Activated CD4-positive, CD25-positive, alpha-beta regulatory T cell treated with anti-CD3 and anti-CD28 coated beads, Interleukin-2, amount 50 U/mL, for 16 hours (primary cell): ENCODE measurements around the gene SLC25A53.
"Not testable (repeated sequence)": the region's sequence is repeated elsewhere in the genome, so short reads cannot be mapped to it uniquely, and the experiment has no call there.

ENCODE experiments used
- DNase-seq: peaks from one replicate; pipeline ENCODE4 v3.0.0-alpha.2; 2020; ENCODE audit warnings: low read depth, low spot score

SLC25A53 gene

DNA sequence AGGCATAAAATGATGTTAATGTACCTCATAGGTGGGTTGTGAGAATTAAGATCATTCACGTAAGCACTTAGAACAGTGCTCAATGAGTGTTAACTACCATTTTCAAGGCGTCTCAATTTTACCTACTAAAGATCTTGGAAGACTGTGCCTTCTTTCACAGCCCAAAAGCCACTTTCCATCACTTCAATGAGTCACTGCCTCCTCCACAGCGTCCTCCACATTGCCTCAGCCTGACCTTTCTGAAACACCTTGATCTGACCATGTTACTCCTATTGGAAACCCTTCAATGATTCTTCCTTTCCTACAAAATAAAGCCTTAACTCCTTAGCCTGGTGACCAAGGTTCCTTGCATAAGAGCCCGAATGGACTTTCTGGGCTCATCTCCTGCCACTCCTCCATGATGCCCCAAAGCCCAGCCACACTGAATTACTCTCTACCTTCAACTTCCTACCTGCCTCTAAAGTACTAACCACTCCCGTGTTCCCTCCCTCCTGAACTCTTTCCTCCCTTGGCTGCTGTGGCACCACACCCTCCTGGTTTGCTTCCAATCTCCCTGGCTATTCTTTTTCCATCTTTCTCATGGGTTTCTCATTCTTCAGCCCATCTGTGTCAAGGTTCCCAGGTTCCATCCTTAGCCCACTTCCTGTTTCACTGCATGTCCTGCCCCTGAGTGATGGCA is 22.1 kb downstream of the SLC25A53 start:
- no peak for DNase-seq

DNA sequence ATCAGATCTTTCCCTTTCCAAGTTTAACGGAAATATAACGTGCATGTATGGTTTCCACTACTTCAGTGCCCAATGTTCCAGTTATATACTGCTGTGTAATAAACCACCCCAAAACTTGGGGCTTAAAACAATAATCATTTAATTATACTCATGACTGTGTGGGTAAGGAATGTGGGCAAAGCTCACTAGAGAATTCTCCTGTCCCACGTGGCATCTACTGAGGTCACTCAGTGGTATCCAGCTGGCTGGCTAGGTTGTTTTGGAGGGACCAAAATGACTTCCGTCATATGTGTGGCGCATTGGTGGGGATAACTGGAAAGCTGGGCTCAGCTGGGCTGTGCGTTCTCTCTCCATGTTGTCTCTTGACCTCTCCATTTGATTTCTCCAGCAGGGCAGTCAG is 26.0 kb downstream of the SLC25A53 start:
- DNase-seq: no peak

DNA sequence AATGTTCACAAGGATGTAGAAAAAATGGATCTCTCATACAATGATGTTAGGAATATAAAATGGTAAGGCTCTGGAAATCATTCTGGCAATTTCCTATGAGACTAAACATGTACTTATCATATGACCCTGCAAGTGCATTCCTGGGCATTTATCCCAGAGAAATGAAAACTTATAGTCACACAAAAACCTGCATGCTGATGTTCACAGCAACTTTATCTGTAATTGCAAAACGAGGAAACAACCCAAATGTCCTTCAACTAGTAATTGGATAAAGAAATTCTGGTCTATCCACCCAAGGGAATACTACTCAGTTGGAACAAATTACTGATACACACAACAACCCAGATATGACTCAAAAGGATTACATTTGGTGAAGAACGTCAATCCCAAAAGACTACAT is 30.0 kb downstream of the SLC25A53 start:
- DNase-seq: no peak

DNA sequence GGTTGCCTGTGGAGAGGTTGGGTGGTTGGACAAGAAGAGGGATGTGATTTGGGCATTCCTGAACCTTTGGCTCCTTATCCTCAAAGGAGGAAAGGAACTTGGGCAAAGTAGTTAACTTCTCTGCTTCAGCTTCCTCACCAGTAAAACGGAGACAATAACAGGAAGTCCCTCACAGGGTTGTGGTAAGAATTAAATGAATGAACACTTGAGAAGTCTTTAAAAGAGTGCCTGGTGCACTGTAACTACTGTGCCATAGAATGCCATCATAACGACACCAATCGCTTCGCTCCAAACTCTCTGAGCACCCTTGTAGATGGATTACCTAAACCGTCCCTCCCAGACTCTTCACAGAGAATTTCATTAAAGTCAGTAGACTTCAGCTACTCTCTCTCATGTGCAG is 34.0 kb downstream of the SLC25A53 start:
- no peak for DNase-seq

DNA sequence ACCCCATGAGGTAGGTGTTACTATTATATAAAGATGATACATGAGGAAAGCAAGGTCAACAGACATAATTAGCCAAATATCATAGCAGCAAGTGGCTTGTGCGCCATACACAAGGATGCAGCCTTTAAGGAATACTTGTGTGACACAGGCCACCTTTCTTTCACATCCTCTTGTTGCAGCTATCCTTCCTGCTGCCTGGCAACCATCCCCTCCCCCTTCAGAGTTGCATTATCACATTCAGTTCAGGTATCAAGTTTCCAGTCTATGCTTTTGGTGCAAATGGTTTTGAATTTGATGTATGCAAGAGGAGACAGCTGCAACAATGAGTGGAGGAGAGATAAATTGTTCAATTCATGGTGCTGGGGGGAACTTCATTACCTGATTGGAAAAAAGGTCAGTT is 38.0 kb downstream of the SLC25A53 start:
- DNase-seq: no peak

DNA sequence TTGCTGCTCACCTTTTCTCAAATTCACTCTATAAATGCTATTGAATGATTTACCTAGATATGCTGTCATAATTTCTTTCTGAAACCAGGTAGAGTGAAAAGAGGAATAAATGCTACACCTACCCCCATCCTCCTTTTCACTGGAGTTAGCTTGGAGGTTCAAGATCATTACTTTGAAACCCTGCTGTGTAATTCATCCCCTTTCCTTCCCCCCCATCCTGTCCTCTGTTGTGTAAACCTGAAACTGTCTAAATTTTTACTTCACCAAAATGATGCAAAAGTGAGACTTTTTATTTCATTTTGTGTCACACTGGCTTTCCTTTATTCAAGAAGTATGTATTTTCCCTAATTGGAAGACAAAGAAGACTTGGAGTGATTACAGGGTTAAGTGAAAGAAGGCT is 39.0 kb downstream of the SLC25A53 start:
- no peak for DNase-seq

DNA sequence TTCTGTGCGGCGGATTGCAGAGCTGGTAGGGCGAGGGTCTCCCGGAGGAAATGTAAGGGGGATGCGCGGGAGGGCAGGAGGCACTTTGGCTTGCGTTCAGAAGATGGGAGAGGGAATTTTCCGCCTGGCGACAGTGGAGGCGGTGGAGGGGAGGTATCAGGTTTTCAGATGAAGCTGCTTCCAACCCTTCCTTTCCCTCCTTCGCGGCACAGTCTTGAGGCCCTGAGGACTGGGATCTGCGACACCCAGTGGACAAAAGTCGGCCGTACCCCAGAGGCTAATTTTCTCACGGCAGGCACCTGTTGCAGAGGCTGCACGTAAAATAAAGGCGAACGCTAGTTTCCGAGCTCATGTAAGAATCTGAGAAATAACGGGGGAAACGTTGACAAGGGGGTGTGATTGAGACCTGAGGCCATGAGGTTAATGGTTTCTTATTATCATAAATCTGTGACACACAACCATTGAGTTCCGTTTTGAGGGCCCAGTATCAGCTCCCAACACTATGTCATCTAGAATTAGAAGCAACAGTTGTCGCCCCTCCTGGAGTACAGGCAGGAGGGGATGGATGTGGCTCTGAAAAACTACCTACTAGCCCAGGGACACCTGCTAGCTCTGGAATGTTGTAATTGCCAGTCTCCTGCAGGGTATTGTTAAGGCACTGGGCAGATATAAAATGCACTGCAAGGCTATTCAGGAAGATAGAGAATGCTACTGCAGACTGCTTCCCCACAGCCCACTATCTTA is 43.4 kb downstream of the SLC25A53 start:
- no peak for DNase-seq

DNA sequence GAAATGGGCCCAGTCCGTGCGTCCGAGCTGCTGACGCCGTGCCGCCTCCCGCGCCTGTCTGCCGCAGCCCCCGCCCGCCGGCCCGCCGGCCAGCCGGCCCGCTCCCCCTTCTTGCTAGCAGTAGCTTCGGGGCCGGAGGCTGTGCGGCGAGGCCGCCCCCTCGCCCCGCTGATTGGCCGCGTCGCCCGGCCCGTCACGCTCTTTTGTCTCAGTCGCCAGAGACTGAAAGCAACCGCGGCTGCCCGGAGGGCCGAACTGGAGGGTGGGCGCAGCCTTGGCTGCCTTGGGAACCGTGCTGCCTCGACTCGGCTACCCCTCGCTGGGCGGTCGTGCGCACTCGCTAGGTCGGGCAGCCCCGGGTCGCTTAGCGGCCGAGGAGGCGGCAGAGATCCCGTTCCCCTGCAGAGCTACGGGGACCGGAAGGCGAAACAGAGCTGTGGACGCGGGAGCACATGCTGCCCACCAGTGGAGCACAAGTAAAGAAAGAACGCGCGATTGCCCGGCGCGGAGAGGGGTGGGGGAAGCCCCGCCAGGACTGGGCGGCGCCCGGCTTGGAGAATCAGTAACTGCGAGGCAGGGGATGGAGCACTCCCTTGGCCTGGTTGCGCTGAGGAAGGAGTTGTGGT is 44.4 kb downstream of the SLC25A53 start, which contains the start of gene ZCCHC18:
Gene ZCCHC18 (plus strand): TSS at position 198 of the 626 bp plus-strand sequence. CDS start 1,589 bp downstream, outside the sequence.
- DNase-seq: no peak

DNA sequence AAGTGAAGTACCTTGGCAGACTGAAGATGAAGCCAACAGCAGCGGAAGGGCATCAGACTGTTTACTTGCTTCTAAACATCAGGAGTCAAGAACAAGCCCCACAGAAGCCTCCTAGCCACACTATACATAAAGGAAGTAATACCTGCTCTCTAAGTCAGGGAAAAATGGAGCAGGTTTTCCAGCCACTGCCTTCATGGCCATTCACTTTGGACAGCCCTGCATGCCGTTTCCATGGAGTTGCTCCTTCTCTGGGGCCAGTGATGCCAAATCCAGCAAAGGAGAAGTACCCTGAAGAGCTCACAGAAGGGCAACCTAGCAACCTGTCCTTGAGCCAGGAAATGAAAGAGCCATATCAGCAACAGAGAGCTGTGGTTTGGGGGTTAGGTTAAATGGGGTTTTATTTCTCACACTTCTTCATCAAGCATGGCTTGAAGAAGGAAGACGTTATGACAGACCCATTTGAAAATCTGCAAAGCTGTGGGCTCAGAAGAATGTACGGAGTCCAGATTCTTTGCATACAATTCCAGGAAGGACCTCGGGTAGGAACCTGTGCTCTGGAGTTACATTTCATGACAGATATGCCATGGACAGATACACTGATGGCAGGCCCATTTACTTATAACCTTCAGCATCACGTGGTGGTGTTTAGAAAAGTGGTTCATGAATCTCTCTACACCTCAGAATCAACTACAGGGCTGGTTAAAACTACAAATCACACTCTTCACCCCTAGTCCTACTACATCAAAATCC is 46.1 kb downstream of the SLC25A53 start:
- not testable (repeated sequence) for DNase-seq

DNA sequence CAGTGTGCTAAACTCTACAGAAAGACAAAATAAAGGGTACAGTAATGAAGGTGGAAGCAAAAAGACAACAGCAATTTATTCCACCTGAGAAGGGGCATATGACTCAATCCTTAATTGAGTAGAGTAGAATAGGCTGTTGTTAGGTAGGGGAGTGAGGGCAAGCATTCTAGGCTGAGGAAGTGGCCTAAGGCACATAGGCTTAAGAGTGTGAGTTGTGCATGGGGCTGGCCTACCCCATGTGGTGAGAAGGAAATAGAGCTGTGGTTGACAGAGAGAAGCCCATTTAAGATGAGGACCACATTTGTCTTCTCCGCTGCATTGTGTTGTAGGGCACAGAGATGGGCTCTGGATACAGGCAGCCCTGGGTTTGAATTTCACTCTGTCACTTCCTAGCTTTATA is 47.9 kb downstream of the SLC25A53 start:
- DNase-seq: no peak

DNA sequence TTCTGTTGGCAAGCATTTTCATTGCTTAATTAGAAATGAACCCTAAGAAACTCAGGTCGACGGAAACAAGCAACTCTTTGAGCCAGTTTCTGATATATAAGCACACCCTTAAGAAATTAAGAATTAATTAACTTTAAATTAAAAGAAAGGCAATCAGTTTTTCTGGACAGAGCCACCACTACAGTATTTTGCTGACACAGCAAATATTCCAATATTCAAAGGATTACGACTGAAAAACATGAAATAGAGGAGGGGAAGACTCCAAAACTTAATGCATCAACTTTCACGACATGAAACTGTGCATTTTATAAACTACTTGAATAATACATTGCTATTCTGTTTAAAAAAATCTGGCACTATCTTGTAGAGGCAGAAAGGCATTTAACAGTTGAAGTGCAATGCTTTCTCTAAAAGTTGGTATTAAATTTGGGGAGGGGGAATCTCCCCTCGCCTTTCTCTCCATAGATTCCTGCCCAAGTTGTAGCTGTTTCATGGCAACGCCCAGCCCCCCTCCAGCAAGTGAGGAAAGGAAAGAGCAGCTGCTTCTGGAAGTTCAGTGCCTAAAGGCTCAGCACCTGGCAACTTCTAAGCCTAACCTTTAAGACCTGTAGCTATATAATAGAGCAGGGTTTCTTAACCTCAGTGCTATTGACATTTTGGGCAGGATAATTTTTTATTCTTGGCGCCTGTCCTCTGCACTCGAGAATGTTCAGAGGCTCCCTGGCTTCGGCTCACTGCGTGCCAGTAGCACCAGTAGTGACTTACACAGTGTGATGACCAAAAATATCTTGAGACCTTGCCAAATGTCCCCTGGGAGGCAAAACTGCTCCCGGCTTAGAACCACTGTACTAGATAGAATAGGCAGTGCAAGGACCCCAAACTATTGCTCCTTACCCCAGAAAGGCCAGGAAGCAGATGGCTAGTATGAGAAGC is 51.2 kb downstream of the SLC25A53 start:
- DNase-seq: no peak

DNA sequence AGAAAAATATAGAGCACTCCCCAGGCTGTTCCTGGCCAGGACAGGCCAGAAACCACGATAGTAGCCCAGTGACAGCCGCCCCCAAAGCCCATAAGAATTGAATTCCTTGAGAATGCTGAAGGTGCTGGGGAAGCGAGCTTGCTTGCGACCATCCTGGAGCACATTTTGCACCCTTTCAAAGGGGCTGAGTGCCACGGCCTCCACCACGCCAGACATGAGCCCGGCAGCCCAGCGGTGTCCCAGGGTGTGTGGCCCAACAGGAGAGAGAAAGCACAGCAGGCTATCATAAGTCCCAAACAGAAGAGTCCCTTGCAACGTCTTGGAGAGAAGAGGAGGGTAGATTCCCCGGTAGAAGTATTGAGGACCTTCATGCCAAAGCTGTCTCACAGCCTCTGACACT is 52.1 kb downstream of the SLC25A53 start:
- no peak for DNase-seq

DNA sequence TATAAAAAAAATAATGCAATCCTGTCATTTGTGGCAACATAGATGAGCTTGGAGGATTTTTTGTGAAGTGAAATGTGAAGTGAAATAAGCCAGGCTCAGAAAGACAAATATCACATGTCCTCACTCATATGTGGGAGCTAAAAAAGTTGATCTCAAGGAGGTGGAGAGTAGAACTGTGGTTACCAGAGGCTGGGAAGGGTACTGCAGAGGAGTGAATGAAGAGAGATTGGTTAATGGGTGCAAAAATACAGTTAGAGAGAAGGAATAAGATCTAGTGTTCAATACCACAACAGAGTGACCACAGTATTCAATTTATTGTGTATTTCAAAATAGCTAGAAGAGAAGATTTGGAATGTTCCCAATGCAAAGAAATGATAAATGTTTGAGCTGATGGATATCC is 57.9 kb downstream of the SLC25A53 start:
- DNase-seq: no peak

DNA sequence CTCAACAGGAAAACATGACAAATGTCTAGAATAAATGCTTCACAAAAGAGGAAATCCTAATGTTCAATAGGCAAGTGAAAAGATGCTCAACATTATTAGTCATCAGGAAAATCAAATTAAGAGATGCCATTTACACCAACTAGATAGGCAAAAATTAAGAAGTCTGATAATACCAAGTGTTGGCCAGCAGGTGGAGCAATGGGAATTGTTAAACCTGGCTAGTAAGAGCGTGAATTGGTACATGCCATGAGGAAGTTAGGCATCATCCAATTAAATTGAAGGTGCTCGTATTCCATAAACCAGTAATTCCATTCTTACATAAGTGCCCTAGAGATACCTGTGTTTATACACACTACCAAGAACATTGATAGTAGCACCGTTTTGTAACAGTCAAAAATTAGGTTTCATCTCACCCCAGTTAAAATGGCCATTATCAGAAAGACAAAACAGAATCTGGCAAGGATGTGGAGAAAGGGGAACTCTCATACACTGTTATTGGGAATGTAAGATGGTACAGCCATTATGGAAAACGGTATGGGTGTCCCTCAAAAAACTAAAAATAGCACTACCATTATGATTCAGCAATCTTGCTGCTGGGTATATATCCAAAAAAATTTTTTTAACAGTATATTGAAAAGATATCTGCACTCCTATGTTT is 58.5 kb downstream of the SLC25A53 start:
- DNase-seq: no peak

DNA sequence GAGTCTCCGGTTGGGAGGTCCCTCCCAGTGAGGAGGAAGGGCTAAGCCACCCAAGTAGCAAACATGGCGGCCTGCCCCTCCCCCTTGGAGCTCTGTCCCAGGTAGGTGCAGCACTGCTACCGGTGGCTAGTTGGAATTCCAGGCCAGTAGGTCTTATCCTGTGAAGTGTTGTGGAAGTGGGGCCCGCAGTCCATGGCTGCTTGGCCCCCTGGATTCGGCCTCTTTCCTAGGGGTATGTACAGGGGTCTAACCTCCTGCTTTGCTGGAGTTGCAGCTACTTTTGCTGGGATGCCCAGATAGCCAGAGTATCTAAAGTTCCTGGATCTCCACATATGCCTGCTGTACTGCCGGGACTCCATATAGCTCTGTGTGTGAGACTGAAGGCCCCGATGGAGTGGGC is 70.9 kb downstream of the SLC25A53 start:
- no peak for DNase-seq

DNA sequence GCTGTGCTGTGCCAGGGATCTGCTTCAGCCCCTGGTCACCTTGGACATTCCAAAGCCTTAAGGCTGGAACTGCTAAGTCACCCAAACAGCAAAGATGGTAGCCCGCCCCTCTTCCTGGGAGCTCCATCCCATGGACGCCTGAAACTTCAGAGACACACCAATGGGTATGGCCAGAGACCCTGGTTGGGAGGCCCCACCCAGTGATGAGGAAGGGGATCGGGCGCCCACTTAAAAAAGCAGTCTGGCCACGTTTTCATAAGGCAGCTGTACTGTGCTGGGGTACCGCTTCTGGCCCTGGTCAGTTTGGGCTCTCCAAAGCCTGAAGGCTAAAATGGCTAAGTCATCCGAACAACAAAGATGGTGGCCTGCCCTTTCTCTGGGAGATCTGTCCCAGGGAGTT is 71.3 kb downstream of the SLC25A53 start:
- DNase-seq: no peak

DNA sequence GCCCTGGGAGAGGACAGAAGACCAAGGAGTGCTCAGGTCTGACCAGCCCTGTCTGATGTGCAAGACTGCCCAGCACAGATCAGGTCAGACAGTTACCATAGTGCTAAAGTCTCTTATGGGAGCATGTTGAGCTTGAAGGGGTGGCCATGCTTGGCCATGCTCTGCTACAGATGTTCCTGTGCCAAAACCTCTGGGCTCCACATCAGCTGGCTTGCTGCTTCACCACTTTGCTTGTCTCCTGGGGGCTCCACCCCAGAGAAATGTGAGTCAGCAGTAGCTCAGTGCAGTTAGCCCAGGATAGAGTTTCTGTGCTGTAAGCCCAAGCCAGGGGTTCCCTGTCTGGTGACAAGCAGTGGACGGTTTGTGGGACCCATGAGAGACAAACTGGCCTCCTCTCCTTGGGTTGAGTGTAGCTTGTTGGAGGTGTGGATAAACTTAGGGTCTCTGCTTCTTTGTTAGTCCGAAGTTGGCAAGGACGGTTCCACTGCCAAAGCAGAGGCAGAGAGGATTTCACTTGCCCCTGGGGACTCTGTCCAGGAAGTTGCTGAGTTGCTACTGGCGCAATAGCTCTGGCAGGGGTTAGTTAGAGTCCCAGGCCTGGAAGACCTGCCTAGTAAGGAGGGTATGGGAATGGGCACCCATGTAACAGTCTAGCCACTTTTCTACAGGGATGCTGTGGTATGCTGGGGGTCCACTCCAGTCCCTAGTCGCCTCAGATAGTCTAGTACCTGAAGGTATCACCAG is 72.1 kb downstream of the SLC25A53 start:
- no peak for DNase-seq

DNA sequence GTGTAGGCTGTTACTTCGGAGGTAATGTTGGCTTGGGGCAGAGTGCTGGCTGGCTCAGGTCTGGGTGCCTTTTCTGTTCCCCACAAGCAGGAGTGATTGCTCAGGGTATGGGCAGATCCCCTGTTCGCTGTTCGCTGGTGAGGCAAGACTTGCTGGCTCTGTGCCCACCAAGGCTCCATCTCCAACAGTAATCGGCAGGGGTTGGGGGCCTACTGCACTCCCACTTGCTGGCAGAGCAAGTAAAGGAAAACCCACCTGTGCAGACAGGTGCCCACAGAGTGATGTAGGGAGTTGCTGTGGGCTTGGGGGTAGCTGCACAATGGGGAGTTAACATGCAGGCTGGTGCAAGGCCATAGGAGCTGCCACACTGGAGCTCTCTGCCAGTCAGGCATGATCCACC is 72.7 kb downstream of the SLC25A53 start:
- DNase-seq: no peak

DNA sequence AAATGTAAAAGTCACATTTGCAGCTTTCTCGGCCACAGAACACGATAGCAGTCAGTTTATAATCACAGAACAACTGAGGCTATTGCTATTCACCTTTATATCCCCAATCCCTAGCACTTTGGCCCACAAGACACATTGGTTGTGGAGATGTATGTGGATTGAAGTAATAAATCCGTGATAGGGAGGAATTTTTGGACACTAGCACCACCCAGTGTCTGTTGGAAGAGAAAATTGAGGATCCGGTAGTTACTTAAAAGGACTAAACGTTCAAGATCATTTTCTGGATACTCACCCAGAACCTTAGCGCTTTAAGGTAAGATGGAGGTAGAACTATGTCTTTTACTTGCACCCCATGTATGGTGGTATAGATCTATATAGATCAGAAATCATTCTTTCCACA is 79.0 kb downstream of the SLC25A53 start:
- not testable (repeated sequence) for DNase-seq
